Gastrocnemius medialis (tissue), 4 donors: ENCODE data around the gene ZKSCAN5. TPM values are rescaled to one million over a fixed set of nuclear protein-coding genes. Genes with fewer than 3 reads are reported as not detected.
A peak's percentile ranks its signal among the peaks of the same experiment; 100 is the strongest.

ENCODE experiments used
- ATAC-seq, 2 donors: fragments of 150-250 bp; one replicate each; pipeline ENCODE4 v1.9.1; 2016
- DNase-seq, 2 donors: peaks; one replicate each; pipeline ENCODE4 v3.0.0-alpha.2; 2019
- H3K27ac ChIP-seq, 4 donors: fragments of 200-600 bp; sonication (generic); 1 replicate in 1 of 4; 2 replicates in 3 of 4; pipeline ENCODE4 v1.5.1; 2016 to 2018; ENCODE audit warnings: mild to moderate bottlenecking in 2 of 4, moderate library complexity in 1 of 4
- H3K27me3 ChIP-seq, 3 donors: fragments of 200-600 bp; sonication (generic) in 2 of 3; 1 replicate in 1 of 3; 2 replicates in 2 of 3; pipeline versions ENCODE4 v1.5.1 to v1.6.0; 2016 to 2019; ENCODE audit warnings: mild to moderate bottlenecking in 1 of 3, moderate library complexity in 1 of 3
- H3K36me3 ChIP-seq, 2 donors: fragments of 200-600 bp; sonication (generic) in 1 of 2; one replicate each; pipeline ENCODE4 v1.5.1; 2017 to 2018
- H3K4me1 ChIP-seq, 2 donors: fragments of 200-600 bp; sonication (generic) in 1 of 2; one replicate each; pipeline ENCODE4 v1.5.1; 2016 to 2017; ENCODE audit warnings: mild to moderate bottlenecking in 2 of 2
- H3K4me3 ChIP-seq, 4 donors: fragments of 200-600 bp; sonication (generic) in 3 of 4; 1 replicate in 1 of 4; 2 replicates in 3 of 4; pipeline ENCODE4 v1.5.1; 2016 to 2019; ENCODE audit warnings: mild to moderate bottlenecking in 2 of 4
- H3K9me3 ChIP-seq, 3 donors: fragments of 200-600 bp; sonication (generic) in 2 of 3; 1 replicate in 1 of 3; 2 replicates in 2 of 3; pipeline ENCODE4 v1.5.1; 2016 to 2019
- POLR2A ChIP-seq, 2 donors: fragments of 450-650 bp; IDR thresholded peaks; one replicate each; pipeline ENCODE4 v1.6.1; 2017; ENCODE audit warnings: antibody characterized with exemption in 2 of 2, mild to moderate bottlenecking in 2 of 2, moderate library complexity in 2 of 2
- in situ Hi-C, 4 donors: fragments of 200-750 bp; cut with MboI; loops; one replicate each; pipeline versions ENCODE4 v1.15.0 to v1.8.0; 2017; ENCODE audit warnings: low sequenced_read_pairs in 4 of 4
- intact Hi-C: fragments of 100-400 bp; cut with DNase I; formaldehyde crosslinking; loops from one replicate; pipeline ENCODE4 v1.15.1; 2023; ENCODE audit warnings: low total_unique reads
- total RNA-seq, 4 donors: library from RNA; depleted of rRNA; stranded (reverse); fragments of >200 nt; gene quantifications; one replicate each; pipeline versions ENCODE4 v1.1.0 to v1.2.3, GENCODE V29; 2016
- TF ChIP-seq, protein P1 (sequence below), 5 experiments: fragments of 450-650 bp in 3 of 5; fragments of 200-600 bp in 2 of 5; sonication (generic) in 2 of 5; IDR thresholded peaks in 4 of 5; conservative IDR thresholded peaks in 1 of 5; 1 replicate in 4 of 5; 2 replicates in 1 of 5; pipeline ENCODE4 v1.5.1; 2016 to 2019; ENCODE audit warnings: antibody characterized with exemption in 5 of 5, mild to moderate bottlenecking in 3 of 5, moderate library complexity in 3 of 5

The ZKSCAN5 gene
- total RNA-seq, 4 donors from 2014 or later: 7.3 to 12.3 (median 10.5) TPM

GRCh38 chr7:99504281-99504602, 220 bp upstream of the ZKSCAN5 start:
- Histone ChIP-seq H3K4me3 (peak overlapping the region; percentile 82 to 99 (median 94)), H3K4me1 (peaks cover 29 to 32% of the 10 kb centered on the region in 2 donors), H3K36me3 (no peaks in the 10 kb centered on the region), H3K9me3 (no peaks in the 10 kb centered on the region), H3K27me3 (no peaks in the 10 kb centered on the region), H3K27ac (peak overlapping the region; percentile 97 to 99 (median 98))
- intact Hi-C loops (loop anchor here (1.0 to 5.0 kb wide), 7 partner anchors 32 to 577 kb away; partner anchors contain the start of genes ARPC1A, BUD31, CPSF4 and PDAP1), in situ Hi-C loops (loop anchor here in 2 of 4 donors (5.0 to 10.0 kb wide), 2 partner anchors 48 to 51 kb away; partner anchors contain the start of genes FAM200A (in 2 of the 2) and ZNF655 (in 1 of the 2))
- ATAC-seq: no peak
- TF ChIP-seq, protein P1, sequence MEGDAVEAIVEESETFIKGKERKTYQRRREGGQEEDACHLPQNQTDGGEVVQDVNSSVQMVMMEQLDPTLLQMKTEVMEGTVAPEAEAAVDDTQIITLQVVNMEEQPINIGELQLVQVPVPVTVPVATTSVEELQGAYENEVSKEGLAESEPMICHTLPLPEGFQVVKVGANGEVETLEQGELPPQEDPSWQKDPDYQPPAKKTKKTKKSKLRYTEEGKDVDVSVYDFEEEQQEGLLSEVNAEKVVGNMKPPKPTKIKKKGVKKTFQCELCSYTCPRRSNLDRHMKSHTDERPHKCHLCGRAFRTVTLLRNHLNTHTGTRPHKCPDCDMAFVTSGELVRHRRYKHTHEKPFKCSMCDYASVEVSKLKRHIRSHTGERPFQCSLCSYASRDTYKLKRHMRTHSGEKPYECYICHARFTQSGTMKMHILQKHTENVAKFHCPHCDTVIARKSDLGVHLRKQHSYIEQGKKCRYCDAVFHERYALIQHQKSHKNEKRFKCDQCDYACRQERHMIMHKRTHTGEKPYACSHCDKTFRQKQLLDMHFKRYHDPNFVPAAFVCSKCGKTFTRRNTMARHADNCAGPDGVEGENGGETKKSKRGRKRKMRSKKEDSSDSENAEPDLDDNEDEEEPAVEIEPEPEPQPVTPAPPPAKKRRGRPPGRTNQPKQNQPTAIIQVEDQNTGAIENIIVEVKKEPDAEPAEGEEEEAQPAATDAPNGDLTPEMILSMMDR (IDR thresholded peaks at IDR 0.05 in 4 of 5, conservative IDR thresholded peaks at IDR 0.05 in 1 of 5): no peak
- peak in 1 of 2 donors; percentile 9 for TF ChIP-seq POLR2A (IDR thresholded peaks at IDR 0.05)
- no peak for DNase-seq

DNA sequence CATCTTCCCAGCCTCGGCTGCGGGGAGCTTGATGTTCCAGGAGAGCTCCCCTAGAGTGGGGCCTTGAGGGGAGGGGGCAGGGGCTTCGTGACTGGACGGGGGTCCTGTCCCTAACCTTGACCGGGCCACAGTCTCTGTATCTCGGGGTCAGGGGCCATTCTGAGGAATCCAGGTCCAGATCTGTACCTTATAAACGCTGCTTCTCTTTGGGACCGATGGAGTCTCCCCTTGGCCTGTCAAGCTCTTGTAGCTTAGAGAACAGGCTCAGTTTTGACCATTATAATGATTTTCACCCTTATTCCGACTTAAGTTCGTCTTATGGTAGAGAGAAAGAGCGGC, 831 bp downstream of the ZKSCAN5 start:
- no peak for TF ChIP-seq POLR2A (IDR thresholded peaks at IDR 0.05)
- TF ChIP-seq, protein P1 (IDR thresholded peaks at IDR 0.05 in 4 of 5, conservative IDR thresholded peaks at IDR 0.05 in 1 of 5): no peak
- Histone ChIP-seq H3K4me1 (peaks cover 29 to 30% of the 10 kb centered on the region in 2 donors), H3K36me3 (no peaks in the 10 kb centered on the region), H3K9me3 (no peaks in the 10 kb centered on the region), H3K27me3 (no peaks in the 10 kb centered on the region), H3K4me3 (peak overlapping the region; percentile 82 to 99 (median 94)), H3K27ac (peak overlapping the region; percentile 97 to 99 (median 98))
- DNase-seq: no peak
- ATAC-seq: peak in 1 of 2 donors; percentile 5
- in situ Hi-C loops: loop anchor here in 1 of 4 donors (10.0 kb wide), 1 partner anchor 50 kb away; the partner anchor contains the start of genes FAM200A and ZNF655
- intact Hi-C loops: loop anchor here (2.0 kb wide), 4 partner anchors 54 to 576 kb away; partner anchors contain the start of genes CPSF4, PTCD1, ZNF3 and ZNF655

GRCh38 chr7:99514050-99514449, 9.6 kb downstream of the ZKSCAN5 start:
- TF ChIP-seq POLR2A (IDR thresholded peaks at IDR 0.05): no peak
- TF ChIP-seq, protein P1 (IDR thresholded peaks at IDR 0.05 in 4 of 5, conservative IDR thresholded peaks at IDR 0.05 in 1 of 5): no peak
- H3K4me1 ChIP-seq: no peaks in the 10 kb centered on the region
- no peak overlapping the region for H3K27ac ChIP-seq
- no peaks in the 10 kb centered on the region for H3K27me3 ChIP-seq
- in situ Hi-C loops (no loop called here), intact Hi-C loops (no loop called here)
- H3K4me3 ChIP-seq: no peak overlapping the region
- no peak for ATAC-seq
- no peak for DNase-seq
- peaks cover 0 to 49% of the 10 kb centered on the region in 2 donors for H3K36me3 ChIP-seq
- H3K9me3 ChIP-seq: no peaks in the 10 kb centered on the region

GRCh38 chr7:99521399-99521798, 16.9 kb downstream of the ZKSCAN5 start:
- in situ Hi-C loops: no loop called here
- H3K4me1 ChIP-seq: no peaks in the 10 kb centered on the region
- no peaks in the 10 kb centered on the region for H3K27me3 ChIP-seq
- no peak for ATAC-seq
- H3K36me3 ChIP-seq: peaks cover 3 to 48% of the 10 kb centered on the region in 2 donors
- H3K27ac ChIP-seq: no peak overlapping the region
- H3K9me3 ChIP-seq: no peaks in the 10 kb centered on the region
- intact Hi-C loops: no loop called here
- H3K4me3 ChIP-seq: no peak overlapping the region
- no peak for TF ChIP-seq POLR2A (IDR thresholded peaks at IDR 0.05)
- TF ChIP-seq, protein P1 (IDR thresholded peaks at IDR 0.05 in 4 of 5, conservative IDR thresholded peaks at IDR 0.05 in 1 of 5): no peak
- DNase-seq: no peak
